GM12865 (cell line): ENCODE results near the gene EFNB1.

Source experiments
- DNase-seq: peaks from one replicate; pipeline ENCODE4 v3.0.0; 2010; ENCODE audit warnings: low read depth
- H3K4me3 ChIP-seq: 2 replicates; pipeline ENCODE4 v1.5.1; 2011; ENCODE audit warnings: mild to moderate bottlenecking, low read depth, low read length, control low read depth
- CTCF ChIP-seq: IDR thresholded peaks from 2 replicates; pipeline ENCODE4 v1.5.1; 2011; ENCODE audit warnings: low read length, control low read depth, low read depth, inconsistent platforms; ENCODE audit not compliant: insufficient read depth; ENCODE audit errors: missing control alignments

EFNB1 gene

GRCh38 chrX:68865300-68865699, 36.5 kb downstream of the EFNB1 start:
- no peak for TF ChIP-seq CTCF
- DNase-seq, result no peak
- H3K4me3 ChIP-seq, result no peak overlapping the region

GRCh38 chrX:68865926-68866325, 37.1 kb downstream of the EFNB1 start:
- TF ChIP-seq CTCF, result no peak
- DNase-seq, result no peak
- no peak overlapping the region for H3K4me3 ChIP-seq

GRCh38 chrX:68867458-68868112, 38.8 kb downstream of the EFNB1 start:
- no peak for DNase-seq
- no peak for TF ChIP-seq CTCF
- no peak overlapping the region for H3K4me3 ChIP-seq

GRCh38 chrX:68868316-68868715, 39.5 kb downstream of the EFNB1 start:
- no peak for DNase-seq
- no peak overlapping the region for H3K4me3 ChIP-seq
- TF ChIP-seq CTCF, result no peak

GRCh38 chrX:68868902-68869800, 40.3 kb downstream of the EFNB1 start:
- no peak for TF ChIP-seq CTCF
- DNase-seq, result no peak
- no peak overlapping the region for H3K4me3 ChIP-seq

GRCh38 chrX:68870357-68870756, 41.5 kb downstream of the EFNB1 start:
- H3K4me3 ChIP-seq, result no peak overlapping the region
- TF ChIP-seq CTCF, result no peak
- no peak for DNase-seq
